Stimulated activated CD4-positive, alpha-beta T cell treated with anti-CD3 and anti-CD28 coated beads, Interleukin-1b, Interleukin-23, amount 100 ng/mL, for 48 hours (primary cell): ENCODE results near the gene GPER1.

ENCODE experiments used
- DNase-seq: peaks from one replicate; pipeline ENCODE4 v3.0.0-alpha.2; 2020

GPER1 gene

GRCh38 chr7:1091644-1092027 lies 3.7 kb downstream of the GPER1 start:
- no peak for DNase-seq

- no peak for DNase-seq
Observed at GRCh38 chr7:1092161-1092632, 4.3 kb downstream of the GPER1 start.

DNA sequence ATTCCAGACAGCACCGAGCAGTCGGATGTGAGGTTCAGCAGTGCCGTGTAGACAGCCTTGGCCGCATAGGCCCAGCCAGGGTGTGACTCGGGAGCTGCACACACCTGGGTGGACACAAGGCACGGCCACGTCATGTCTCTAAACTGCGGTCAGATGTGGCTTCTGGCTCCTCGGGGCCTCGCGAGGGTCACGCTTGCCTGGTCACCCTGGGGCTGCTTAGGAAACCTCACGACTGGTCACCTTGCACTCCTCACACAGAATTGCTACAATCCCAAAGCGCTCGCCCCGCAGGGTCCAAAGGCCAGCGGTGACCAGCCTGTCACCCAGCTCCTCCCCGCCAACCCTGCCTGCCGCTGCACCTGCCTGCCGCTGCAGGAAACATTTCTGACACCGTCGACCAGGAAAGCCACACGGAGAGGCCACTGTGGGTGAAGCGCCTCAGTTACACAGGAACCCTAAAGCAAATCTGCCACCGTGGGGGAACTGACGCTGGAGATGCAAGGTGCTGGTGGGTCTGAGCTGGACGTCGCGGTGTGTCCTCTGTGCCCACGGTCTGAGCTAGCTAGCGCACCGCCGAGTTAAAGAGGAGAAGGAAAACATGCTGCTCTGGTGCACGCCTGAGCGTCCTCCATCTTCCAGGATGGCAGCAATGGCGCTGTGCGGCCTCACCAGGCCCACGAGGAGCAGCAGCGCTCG lies 5.0 kb downstream of the GPER1 start:
- DNase-seq = no peak

DNA sequence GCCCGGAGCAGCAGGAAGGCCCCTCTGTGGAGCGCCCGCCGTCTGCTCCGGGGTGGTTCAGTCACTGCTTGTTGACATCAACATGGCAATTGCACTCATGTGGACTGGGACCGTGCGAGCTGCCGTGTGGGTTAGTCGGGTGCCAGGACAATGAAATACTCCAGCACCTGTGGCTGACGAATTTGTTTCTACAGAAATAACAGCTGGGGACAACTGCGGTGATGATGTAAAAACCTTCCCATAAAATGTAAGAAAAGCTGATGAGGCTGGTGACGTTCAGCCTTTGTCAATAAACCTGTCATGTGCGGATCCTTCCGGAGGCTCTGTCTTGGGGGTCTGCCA lies 5.6 kb downstream of the GPER1 start:
- no peak for DNase-seq

GRCh38 chr7:1093916-1094508 lies 6.1 kb downstream of the GPER1 start:
- no peak for DNase-seq

- no peak for DNase-seq
Observed at GRCh38 chr7:1094870-1095269, 7.0 kb downstream of the GPER1 start.

- no peak for DNase-seq
Observed at GRCh38 chr7:1095621-1096155, 7.8 kb downstream of the GPER1 start.

DNA sequence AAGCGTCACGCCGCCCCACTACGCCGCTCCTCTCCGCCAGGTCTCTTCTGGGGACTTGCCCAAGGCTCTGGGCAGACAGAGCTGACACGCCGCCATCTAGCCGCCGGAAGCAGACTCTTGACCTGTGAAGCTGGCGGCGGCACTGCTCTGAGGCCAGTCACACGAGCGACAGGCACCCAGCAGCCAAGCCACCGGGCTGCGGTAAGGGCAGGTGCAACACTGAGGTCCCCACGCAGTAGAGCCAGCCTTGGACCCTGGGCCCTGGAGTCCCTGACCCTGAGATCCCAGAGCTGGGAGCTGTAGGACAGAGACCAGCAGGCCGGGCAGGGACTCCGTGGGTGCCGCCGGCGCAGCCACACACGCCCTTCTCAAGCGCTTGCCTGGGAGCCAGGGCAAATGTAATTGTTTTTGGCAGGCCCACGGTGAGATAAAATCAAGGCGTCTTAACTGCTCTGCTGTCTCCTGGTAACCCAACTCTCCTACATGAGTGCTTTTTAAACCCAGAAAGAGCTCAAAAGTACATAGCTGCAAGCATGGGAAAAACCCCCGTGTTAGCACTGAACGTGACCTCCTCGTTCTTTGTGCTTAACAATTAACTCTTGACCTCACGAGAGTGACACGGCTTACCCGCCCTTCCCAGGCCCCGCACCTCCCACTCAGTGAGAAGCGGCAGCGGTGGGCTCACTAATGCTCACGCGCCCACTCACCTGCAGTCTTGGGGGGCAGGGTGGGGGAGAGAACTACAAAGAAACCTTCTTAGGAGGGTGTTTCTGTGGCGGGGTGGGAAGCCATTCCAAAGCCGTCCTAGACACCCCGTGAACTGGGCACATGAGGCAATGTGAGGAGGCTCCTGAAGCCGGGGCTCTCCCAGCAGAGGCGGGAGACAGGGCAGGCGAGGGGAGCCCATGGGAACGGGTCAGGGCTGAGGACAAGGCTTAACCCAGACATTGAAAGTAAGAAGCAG lies 8.5 kb downstream of the GPER1 start:
- no peak for DNase-seq

- no peak for DNase-seq
Observed at GRCh38 chr7:1097120-1097504, 9.2 kb downstream of the GPER1 start.

- no peak for DNase-seq
Observed at GRCh38 chr7:1098243-1099153, 10.6 kb downstream of the GPER1 start.

DNA sequence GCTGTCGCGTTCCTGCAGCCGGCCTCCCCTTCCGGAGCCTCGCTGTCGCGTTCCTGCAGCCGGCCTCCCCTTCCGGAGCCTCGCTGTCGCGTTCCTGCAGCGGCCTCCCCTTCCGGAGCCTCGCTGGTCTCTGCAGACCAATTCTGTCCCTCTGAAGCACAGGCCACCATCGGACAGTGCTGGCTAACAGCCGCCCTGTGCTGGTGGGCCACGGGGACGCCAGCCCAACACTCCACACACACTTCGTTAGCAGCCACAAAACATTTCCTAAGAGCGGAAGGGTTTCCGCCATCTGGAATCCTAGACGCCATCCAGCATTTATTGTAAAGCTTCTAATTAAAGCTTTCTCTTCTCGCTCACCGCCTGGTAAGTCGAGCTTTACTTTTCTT lies 11.2 kb downstream of the GPER1 start:
- DNase-seq = no peak

- no peak for DNase-seq
Observed at GRCh38 chr7:1099637-1100036, 11.7 kb downstream of the GPER1 start.

- no peak for DNase-seq
Observed at GRCh38 chr7:1100386-1100785, 12.5 kb downstream of the GPER1 start.

DNA sequence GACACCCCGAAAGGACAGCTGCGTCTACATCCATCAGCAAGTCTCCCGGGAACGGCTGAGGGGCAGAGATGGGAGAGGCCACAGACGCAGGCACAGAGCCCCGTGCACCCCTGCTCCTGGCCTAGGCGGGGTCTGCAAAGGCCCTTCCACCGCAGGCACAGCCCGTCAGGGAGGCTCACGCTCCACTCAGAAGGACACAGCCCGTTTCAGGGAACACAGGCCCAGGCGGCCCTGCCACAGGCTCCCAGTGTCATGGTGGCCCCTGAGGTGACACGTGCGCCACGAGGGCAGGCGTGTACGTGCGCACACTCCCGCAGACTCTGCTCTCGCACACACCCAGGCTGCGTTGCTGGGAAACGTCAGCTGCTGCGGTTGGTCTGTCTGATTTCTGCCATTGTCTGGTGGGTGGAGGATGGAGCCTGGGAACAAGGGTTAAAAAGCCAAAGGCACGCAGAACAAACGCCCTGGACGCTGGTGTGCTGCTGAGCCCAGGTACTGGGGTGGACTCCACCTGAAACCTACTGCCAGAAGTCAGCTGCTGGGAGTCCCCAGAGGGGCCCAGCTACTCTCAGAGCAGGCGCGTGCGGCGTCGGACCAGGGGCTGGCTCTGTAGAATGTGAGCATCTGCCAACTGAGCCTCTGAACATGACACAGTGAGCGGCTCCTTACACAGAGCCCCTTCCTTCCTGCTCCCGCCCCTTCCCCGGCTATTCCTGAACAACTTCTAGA lies 13.1 kb downstream of the GPER1 start:
- DNase-seq = no peak

- DNase-seq = no peak
Observed at GRCh38 chr7:1101563-1102431, 13.9 kb downstream of the GPER1 start.

DNA sequence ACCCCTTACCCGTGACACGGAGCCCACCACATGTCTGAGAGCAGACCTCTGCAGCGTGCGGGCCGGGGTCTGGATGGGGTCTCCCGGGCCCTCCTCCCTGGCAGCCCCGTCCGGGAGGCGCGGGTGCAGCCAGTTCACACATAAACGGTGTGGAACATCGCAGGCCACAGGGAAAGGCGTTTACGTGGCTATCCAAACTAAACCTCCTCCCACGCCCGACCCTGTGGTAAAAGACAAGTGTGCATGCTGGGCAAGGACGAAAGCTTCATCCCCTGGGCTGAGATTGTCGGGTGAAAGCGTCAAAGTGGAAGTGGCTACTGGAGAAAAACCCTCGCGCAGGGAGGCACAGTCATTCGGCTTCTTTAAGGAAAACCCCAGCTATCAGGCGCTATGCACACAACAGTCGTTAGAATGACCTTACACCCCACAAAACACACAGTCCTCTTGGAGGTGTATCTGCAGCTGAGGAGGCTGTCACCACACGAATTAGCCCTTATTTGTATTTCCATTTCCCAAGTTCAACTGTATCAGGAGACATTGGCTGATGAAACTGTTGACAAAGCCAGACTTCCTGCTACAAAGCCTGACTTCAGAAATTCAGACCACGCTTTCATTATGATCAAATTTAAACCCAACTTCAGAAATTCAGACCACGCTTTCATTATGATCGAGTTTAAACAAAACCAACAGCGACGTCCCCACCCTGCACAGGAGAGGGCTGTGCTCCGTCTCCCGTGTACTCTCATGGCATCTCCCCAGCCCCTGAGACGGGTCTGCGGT lies 15.3 kb downstream of the GPER1 start:
- peak; percentile 20 for DNase-seq

GRCh38 chr7:1103789-1104515 lies 16.0 kb downstream of the GPER1 start:
- no peak for DNase-seq

GRCh38 chr7:1104516-1105179 lies 16.7 kb downstream of the GPER1 start:
- no peak for DNase-seq

DNA sequence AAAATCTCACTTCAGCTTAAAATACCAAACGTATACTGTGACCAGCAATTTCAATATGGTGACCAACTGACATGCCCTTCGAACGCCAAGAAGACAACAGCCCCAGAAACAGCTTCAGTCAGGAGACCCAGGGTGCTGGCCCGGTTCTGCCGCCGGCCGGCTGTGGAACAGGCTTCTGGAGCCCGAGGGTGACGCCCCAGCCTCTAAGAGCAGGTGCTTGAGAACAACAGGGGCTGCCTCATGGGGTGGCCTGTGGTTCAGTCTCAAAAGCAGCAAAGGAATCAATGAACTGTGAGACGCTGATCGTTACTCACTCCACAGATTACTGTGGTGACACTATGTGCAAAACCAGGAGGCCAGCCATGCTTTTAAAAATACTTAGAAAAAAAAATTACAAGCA lies 17.3 kb downstream of the GPER1 start:
- no peak for DNase-seq
